PC-3 (cell line): ENCODE data around the gene COA6. TPM values are rescaled to one million over a fixed set of nuclear protein-coding genes. Genes with fewer than 3 reads are reported as not detected.
"Not testable (repeated sequence)": the region's sequence is repeated elsewhere in the genome, so short reads cannot be mapped to it uniquely, and the experiment has no call there.

Experiments used
- ATAC-seq: fragments of 200-7000 bp; cut with Tn5 transposase; 2 replicates; pipeline ENCODE4 v1.9.1; 2020; ENCODE audit warnings: mild to moderate bottlenecking, moderate library complexity
- BruUV-seq: library from RNA; stranded (reverse); fragments of 400-500 nt; replicated peaks from 2 replicates; lab custom pipeline; 2021; lab: Mats Ljungman, UMichigan
- CTCF ChIA-PET: fragments of 300-600 bp; sonication (Branson Sonifier 250); formaldehyde crosslinking; loops from one replicate; lab custom pipeline; 2022; ENCODE audit warnings: antibody characterized with exemption; lab: Charles Lee
- POLR2A ChIA-PET: fragments of 300-600 bp; sonication (Branson Sonifier 250); formaldehyde crosslinking; loops from one replicate; lab custom pipeline; 2022; ENCODE audit warnings: antibody characterized with exemption; ENCODE audit not compliant: unreplicated experiment; lab: Charles Lee
- DNase-seq: peaks from one replicate; pipeline ENCODE4 v3.0.0-alpha.2; 2015
- H2AFZ ChIP-seq: fragments of 300-600 bp; sonication (generic); 2 replicates; pipeline ENCODE4 v1.6.0; 2016; ENCODE audit warnings: antibody characterized with exemption, low read length
- H3F3A ChIP-seq: fragments of 300-600 bp; sonication (generic); one replicate; pipeline ENCODE4 v1.6.0; 2017; ENCODE audit warnings: antibody characterized with exemption, low read length, control low read depth, mild to moderate bottlenecking; ENCODE audit not compliant: unreplicated experiment
- H3K27ac ChIP-seq: fragments of 300-600 bp; sonication (generic); 2 replicates; pipeline ENCODE4 v1.5.1; 2016; ENCODE audit warnings: mild to moderate bottlenecking, low read length
- H3K27me3 ChIP-seq: fragments of 300-600 bp; sonication (generic); 2 replicates; pipeline ENCODE4 v1.6.1; 2016; ENCODE audit warnings: low read length, mixed read lengths
- H3K36me3 ChIP-seq: fragments of 300-600 bp; sonication (generic); 2 replicates; pipeline ENCODE4 v1.6.1; 2016; ENCODE audit warnings: low read depth, mixed run types, low read length, mixed read lengths
- H3K4me1 ChIP-seq: fragments of 300-600 bp; sonication (generic); 2 replicates; pipeline ENCODE4 v1.5.1; 2016; ENCODE audit warnings: low read length; ENCODE audit not compliant: insufficient read depth
- H3K4me2 ChIP-seq: fragments of 300-600 bp; sonication (generic); 2 replicates; pipeline ENCODE4 v1.6.0; 2016; ENCODE audit warnings: low read length
- H3K4me3 ChIP-seq: fragments of 300-600 bp; sonication (generic); 2 replicates; pipeline ENCODE4 v1.5.1; 2016; ENCODE audit warnings: mild to moderate bottlenecking, low read length, mixed read lengths
- H3K79me2 ChIP-seq: fragments of 300-600 bp; sonication (generic); 2 replicates; pipeline ENCODE4 v1.6.1; 2017; ENCODE audit warnings: low read length, mixed read lengths
- H3K9ac ChIP-seq: fragments of 300-600 bp; sonication (generic); 2 replicates; pipeline ENCODE4 v1.6.0; 2016; ENCODE audit warnings: mild to moderate bottlenecking, low read length
- H3K9me2 ChIP-seq: fragments of 300-600 bp; sonication (generic); replicated peaks from 2 replicates; pipeline ENCODE4 v1.6.1; 2016; ENCODE audit warnings: mixed run types, low read length, mixed read lengths
- H3K9me3 ChIP-seq: fragments of 300-600 bp; sonication (generic); 2 replicates; pipeline ENCODE4 v1.6.1; 2016; ENCODE audit warnings: low read length, mixed read lengths
- H4K20me1 ChIP-seq: fragments of 300-600 bp; sonication (generic); 2 replicates; pipeline ENCODE4 v1.6.1; 2016; ENCODE audit warnings: low read length, mixed read lengths
- EZH2 ChIP-seq: fragments of 300-600 bp; sonication (generic); IDR thresholded peaks from one replicate; pipeline ENCODE4 v1.6.1; 2017; ENCODE audit warnings: antibody characterized with exemption, mild to moderate bottlenecking, low read length; ENCODE audit not compliant: unreplicated experiment
- EZH2phosphoT487 ChIP-seq: fragments of 300-600 bp; sonication (generic); IDR thresholded peaks from 2 replicates; pipeline ENCODE4 v1.6.1; 2018; ENCODE audit warnings: mild to moderate bottlenecking, antibody characterized with exemption, low read length, borderline replicate concordance
- intact Hi-C: fragments of 100-400 bp; cut with micrococcal nuclease; formaldehyde crosslinking; loops from 2 replicates; pipeline ENCODE4 v1.9.0; 2023
- total RNA-seq: library from RNA; depleted of rRNA; stranded (reverse); fragments of >200 nt; gene quantifications from 2 replicates; pipeline ENCODE4 v1.2.3, GENCODE V29; 2014
- TF ChIP-seq, protein P1 (sequence below): fragments of 300-600 bp; sonication (generic); conservative IDR thresholded peaks from 2 replicates; pipeline ENCODE4 v1.5.1; 2017; ENCODE audit warnings: antibody characterized with exemption, low read depth, mild to moderate bottlenecking, low read length

COA6 gene
- total RNA-seq, 1 experiment from 2014 or later, result 43.1 TPM

DNA sequence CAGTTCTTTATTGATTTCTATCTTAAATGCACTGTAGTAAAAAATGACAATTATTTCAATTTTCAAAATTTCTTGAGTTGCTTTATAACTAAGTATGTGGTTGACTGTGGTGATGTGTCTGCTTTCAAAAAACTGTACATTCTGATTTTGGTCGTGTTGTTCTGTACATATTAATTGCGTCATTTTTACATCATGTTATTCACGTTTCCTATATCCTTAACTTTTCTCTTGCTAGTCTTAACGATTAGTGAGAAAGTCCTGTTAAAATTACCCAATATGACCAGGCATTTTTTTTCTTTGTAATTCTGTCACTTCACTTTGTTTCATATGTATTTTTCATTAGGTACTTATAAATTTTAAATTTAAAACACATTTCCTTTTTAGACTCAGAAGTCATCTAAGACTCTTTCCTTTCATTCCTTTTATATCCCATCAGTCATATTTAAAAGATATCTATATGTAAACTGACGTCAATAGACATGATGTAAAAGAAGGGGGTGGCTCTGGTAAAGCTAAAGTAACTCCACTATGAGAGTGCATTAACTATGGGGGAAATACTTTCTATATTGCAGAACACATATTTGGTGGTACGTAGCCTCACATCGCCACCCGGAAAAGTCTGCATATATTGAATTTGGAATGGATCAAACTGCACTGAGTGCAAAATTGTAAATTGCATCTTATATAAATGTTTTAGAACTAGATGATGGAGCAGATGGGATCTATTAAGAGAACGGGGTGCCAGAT lies 1.1 kb upstream of the COA6 start:
- TF ChIP-seq EZH2phosphoT487 (no peak), EZH2 (no peak)
- TF ChIP-seq, protein P1, sequence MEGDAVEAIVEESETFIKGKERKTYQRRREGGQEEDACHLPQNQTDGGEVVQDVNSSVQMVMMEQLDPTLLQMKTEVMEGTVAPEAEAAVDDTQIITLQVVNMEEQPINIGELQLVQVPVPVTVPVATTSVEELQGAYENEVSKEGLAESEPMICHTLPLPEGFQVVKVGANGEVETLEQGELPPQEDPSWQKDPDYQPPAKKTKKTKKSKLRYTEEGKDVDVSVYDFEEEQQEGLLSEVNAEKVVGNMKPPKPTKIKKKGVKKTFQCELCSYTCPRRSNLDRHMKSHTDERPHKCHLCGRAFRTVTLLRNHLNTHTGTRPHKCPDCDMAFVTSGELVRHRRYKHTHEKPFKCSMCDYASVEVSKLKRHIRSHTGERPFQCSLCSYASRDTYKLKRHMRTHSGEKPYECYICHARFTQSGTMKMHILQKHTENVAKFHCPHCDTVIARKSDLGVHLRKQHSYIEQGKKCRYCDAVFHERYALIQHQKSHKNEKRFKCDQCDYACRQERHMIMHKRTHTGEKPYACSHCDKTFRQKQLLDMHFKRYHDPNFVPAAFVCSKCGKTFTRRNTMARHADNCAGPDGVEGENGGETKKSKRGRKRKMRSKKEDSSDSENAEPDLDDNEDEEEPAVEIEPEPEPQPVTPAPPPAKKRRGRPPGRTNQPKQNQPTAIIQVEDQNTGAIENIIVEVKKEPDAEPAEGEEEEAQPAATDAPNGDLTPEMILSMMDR, result no peak
- CTCF ChIA-PET, result no interaction called here
- peak overlapping the region; percentile 97 for H3K4me3 ChIP-seq
- H3K36me3 ChIP-seq, result no peaks in the 10 kb centered on the region; the same call in none of the 2 replicates
- H3F3A ChIP-seq, result no peaks in the 10 kb centered on the region
- DNase-seq (no peak), ATAC-seq (no peak)
- H3K27me3 ChIP-seq, result no peaks in the 10 kb centered on the region
- H3K79me2 ChIP-seq, result peaks cover 36% of the 10 kb centered on the region
- H3K9me2 ChIP-seq, result no peaks in the 10 kb centered on the region
- H3K27ac ChIP-seq, result no peak overlapping the region; the same call in 1 of the 2 replicates
- no TSS peak for BruUV-seq
- POLR2A ChIA-PET, result interaction anchor here (0.5 to 0.6 kb wide), 2 partner anchors 995 to 1270 kb away, joined by 3 read pairs; partner anchors contain the start of gene TBCE
- H4K20me1 ChIP-seq, result no peaks in the 10 kb centered on the region
- peak overlapping the region; percentile 92 for H3K4me2 ChIP-seq
- peaks cover 19% of the 10 kb centered on the region for H3K4me1 ChIP-seq
- intact Hi-C loops, result loop anchor here (5.0 to 10.0 kb wide), 2 partner anchors 83 to 310 kb away; no protein-coding TSS in a partner anchor
- no peaks in the 10 kb centered on the region for H3K9me3 ChIP-seq
- H3K9ac ChIP-seq, result peak overlapping the region; percentile 98
- H2AFZ ChIP-seq, result no peak overlapping the region

GRCh38 chr1:234373959-234374254 lies 651 bp downstream of the COA6 start:
- POLR2A ChIA-PET, result interaction anchor here (0.6 kb wide), 1 partner anchor 1469 kb away, joined by 11 read pairs; no protein-coding TSS in a partner anchor

DNA sequence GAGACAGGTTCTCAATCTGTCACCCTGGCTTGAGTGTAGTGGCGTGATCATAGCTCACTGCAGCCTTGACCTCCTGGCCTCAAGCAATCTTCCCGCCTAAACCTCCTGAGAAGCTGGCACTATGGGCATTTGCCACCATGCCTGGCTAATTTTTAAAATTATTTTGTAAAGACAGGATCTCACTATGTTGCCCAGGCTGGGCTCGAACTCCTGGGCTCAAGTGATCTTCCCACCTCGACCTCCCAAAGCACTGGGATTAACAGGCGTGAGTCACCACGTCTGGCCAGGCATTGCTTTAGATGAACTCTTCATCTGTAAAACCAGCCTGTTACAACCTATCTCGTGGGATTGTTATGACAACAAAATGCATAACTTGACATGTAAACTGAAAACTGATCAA lies 2.4 kb downstream of the COA6 start:
- ATAC-seq (no peak), DNase-seq (no peak)
- peaks cover 36% of the 10 kb centered on the region for H3K79me2 ChIP-seq
- no peak overlapping the region for H3K4me3 ChIP-seq
- no peaks in the 10 kb centered on the region for H3F3A ChIP-seq
- TF ChIP-seq EZH2phosphoT487, result no peak
- TF ChIP-seq EZH2, result no peak
- TF ChIP-seq, protein P1, result no peak
- no peaks in the 10 kb centered on the region for H4K20me1 ChIP-seq
- no peak overlapping the region for H2AFZ ChIP-seq
- no peak overlapping the region for H3K9ac ChIP-seq
- ChIA-PET POLR2A (no interaction called here), CTCF (no interaction called here)
- H3K9me3 ChIP-seq, result no peaks in the 10 kb centered on the region
- peaks cover 16% of the 10 kb centered on the region for H3K36me3 ChIP-seq
- H3K27me3 ChIP-seq, result no peaks in the 10 kb centered on the region
- H3K9me2 ChIP-seq, result no peaks in the 10 kb centered on the region
- no peak overlapping the region for H3K4me2 ChIP-seq
- intact Hi-C loops, result loop anchor here (10.0 kb wide), 1 partner anchor 79 kb away; no protein-coding TSS in a partner anchor
- BruUV-seq, result no TSS peak
- H3K27ac ChIP-seq, result no peak overlapping the region
- H3K4me1 ChIP-seq, result peaks cover 7% of the 10 kb centered on the region

More at GRCh38 chr1:234373959-234374254, 651 bp downstream of the COA6 start:
- ATAC-seq (peak; percentile 35), DNase-seq (no peak)
- Histone ChIP-seq H3K9ac (peak overlapping the region; percentile 98), H3F3A (no peaks in the 10 kb centered on the region), H3K27me3 (no peaks in the 10 kb centered on the region), H2AFZ (peak overlapping the region; percentile 95), H3K4me3 (peak overlapping the region; percentile 97), H4K20me1 (no peaks in the 10 kb centered on the region), H3K4me2 (peak overlapping the region; percentile 92), H3K9me2 (no peaks in the 10 kb centered on the region), H3K4me1 (peaks cover 19% of the 10 kb centered on the region), H3K79me2 (peaks cover 36% of the 10 kb centered on the region), H3K36me3 (peaks cover 11% of the 10 kb centered on the region), H3K27ac (peak overlapping the region; percentile 96), H3K9me3 (no peaks in the 10 kb centered on the region)
- CTCF ChIA-PET, result no interaction called here
- TF ChIP-seq EZH2, result no peak
- intact Hi-C loops, result loop anchor here (5.0 to 10.0 kb wide), 2 partner anchors 81 to 308 kb away; no protein-coding TSS in a partner anchor
- no TSS peak for BruUV-seq

- H3K27ac ChIP-seq, H3K9me2 ChIP-seq, BruUV-seq, H3K4me3 ChIP-seq, POLR2A ChIA-PET, H3K4me1 ChIP-seq, ATAC-seq, H3F3A ChIP-seq, H3K27me3 ChIP-seq, H3K4me2 ChIP-seq, DNase-seq, H4K20me1 ChIP-seq, CTCF ChIA-PET, H3K9ac ChIP-seq, H2AFZ ChIP-seq, H3K9me3 ChIP-seq: not testable (repeated sequence)
- Histone ChIP-seq H3K36me3 (peaks cover 16% of the 10 kb centered on the region), H3K79me2 (peaks cover 10% of the 10 kb centered on the region)
- intact Hi-C loops, result loop anchor here (10.0 kb wide), 1 partner anchor 75 kb away; no protein-coding TSS in a partner anchor
Measured at GRCh38 chr1:234379591-234380109, 6.4 kb downstream of the COA6 start.
